Effector memory CD4-positive, alpha-beta T cell (primary cell): Measurements from ENCODE around the gene IL17RE.

ENCODE experiments used
- DNase-seq, 3 donors: peaks; one replicate each; pipeline ENCODE4 v3.0.0-alpha.2; 2020
- H3K27ac ChIP-seq: 2 replicates; pipeline ENCODE4 v1.7.0; 2013; ENCODE audit warnings: mild to moderate bottlenecking, low read length, moderate library complexity; ENCODE audit not compliant: insufficient read depth, poor library complexity, severe bottlenecking
- H3K27me3 ChIP-seq: replicated peaks from 2 replicates; pipeline ENCODE4 v1.7.0; 2013; ENCODE audit warnings: mild to moderate bottlenecking, low read length; ENCODE audit not compliant: insufficient read depth, control insufficient read depth, poor library complexity, severe bottlenecking
- H3K36me3 ChIP-seq: 2 replicates; pipeline ENCODE4 v1.7.0; 2013; ENCODE audit warnings: mild to moderate bottlenecking, low read length, moderate library complexity; ENCODE audit not compliant: control insufficient read depth, insufficient read depth
- H3K4me1 ChIP-seq: 2 replicates; pipeline ENCODE4 v1.7.0; 2013; ENCODE audit warnings: low read length, mild to moderate bottlenecking; ENCODE audit not compliant: control insufficient read depth, insufficient read depth, poor library complexity, severe bottlenecking
- H3K4me3 ChIP-seq: 2 replicates; pipeline ENCODE4 v1.7.0; 2013; ENCODE audit warnings: low read length, low read depth, mild to moderate bottlenecking; ENCODE audit not compliant: insufficient read depth, poor library complexity, severe bottlenecking
- H3K9me3 ChIP-seq: 2 replicates; pipeline ENCODE4 v1.7.0; 2013; ENCODE audit warnings: mild to moderate bottlenecking, low read length, moderate library complexity; ENCODE audit not compliant: control insufficient read depth

Gene IL17RE

GRCh38 chr3:9878700-9879099, 23.9 kb upstream of the IL17RE start:
- Histone ChIP-seq H3K36me3 (no peaks in the 10 kb centered on the region), H3K9me3 (no peaks in the 10 kb centered on the region), H3K27ac (no peak overlapping the region), H3K4me1 (no peaks in the 10 kb centered on the region), H3K4me3 (no peak overlapping the region), H3K27me3 (no peaks in the 10 kb centered on the region)
- no peak for DNase-seq

GRCh38 chr3:9879830-9880549, 22.7 kb upstream of the IL17RE start, which contains the start of gene CIDEC:
TSS of gene CIDEC (minus strand) at chr3:9880253. CDS start at chr3:9878486, 1,767 bp downstream.
- no peaks in the 10 kb centered on the region for H3K27me3 ChIP-seq
- H3K27ac ChIP-seq, result no peak within 1 kb of the TSS
- no peak within 1 kb of the TSS for H3K4me3 ChIP-seq
- no peaks in the 10 kb centered on the region for H3K9me3 ChIP-seq
- DNase-seq, result no peak
- H3K4me1 ChIP-seq, result no peaks in the 10 kb centered on the region
- H3K36me3 ChIP-seq, result no peaks in the 10 kb centered on the region

GRCh38 chr3:9881441-9881840, 21.2 kb upstream of the IL17RE start:
- no peak for DNase-seq
- H3K27ac ChIP-seq, result no peak overlapping the region
- no peaks in the 10 kb centered on the region for H3K27me3 ChIP-seq
- H3K4me3 ChIP-seq, result no peak overlapping the region
- no peaks in the 10 kb centered on the region for H3K36me3 ChIP-seq
- H3K4me1 ChIP-seq, result no peaks in the 10 kb centered on the region
- no peaks in the 10 kb centered on the region for H3K9me3 ChIP-seq

GRCh38 chr3:9883706-9884554, 18.7 kb upstream of the IL17RE start:
- no peaks in the 10 kb centered on the region for H3K36me3 ChIP-seq
- DNase-seq, result no peak
- no peak overlapping the region for H3K4me3 ChIP-seq

GRCh38 chr3:9884555-9885165, 18.0 kb upstream of the IL17RE start:
- no peak overlapping the region for H3K27ac ChIP-seq

More at GRCh38 chr3:9883706-9884554, 18.7 kb upstream of the IL17RE start:
- no peaks in the 10 kb centered on the region for H3K4me1 ChIP-seq
- no peak overlapping the region for H3K27ac ChIP-seq
- no peaks in the 10 kb centered on the region for H3K27me3 ChIP-seq
- H3K9me3 ChIP-seq, result no peaks in the 10 kb centered on the region

GRCh38 chr3:9886328-9886727, 16.3 kb upstream of the IL17RE start:
- peaks cover 5% of the 10 kb centered on the region for H3K4me1 ChIP-seq
- H3K4me3 ChIP-seq, result no peak overlapping the region
- H3K9me3 ChIP-seq, result no peaks in the 10 kb centered on the region
- no peak overlapping the region for H3K27ac ChIP-seq
- DNase-seq, result no peak
- H3K36me3 ChIP-seq, result no peaks in the 10 kb centered on the region
- no peaks in the 10 kb centered on the region for H3K27me3 ChIP-seq

More at GRCh38 chr3:9884555-9885165, 18.0 kb upstream of the IL17RE start:
- Histone ChIP-seq H3K36me3 (no peaks in the 10 kb centered on the region), H3K9me3 (no peaks in the 10 kb centered on the region), H3K4me3 (no peak overlapping the region), H3K4me1 (no peaks in the 10 kb centered on the region), H3K27me3 (no peaks in the 10 kb centered on the region)
- DNase-seq, result no peak

GRCh38 chr3:9887480-9887879, 15.2 kb upstream of the IL17RE start:
- Histone ChIP-seq H3K27me3 (no peaks in the 10 kb centered on the region), H3K36me3 (no peaks in the 10 kb centered on the region), H3K27ac (no peak overlapping the region), H3K4me3 (no peak overlapping the region), H3K4me1 (peaks cover 6% of the 10 kb centered on the region), H3K9me3 (no peaks in the 10 kb centered on the region)
- DNase-seq, result no peak

- Histone ChIP-seq H3K9me3 (no peaks in the 10 kb centered on the region), H3K4me1 (peaks cover 6% of the 10 kb centered on the region), H3K4me3 (no peak overlapping the region), H3K27ac (no peak overlapping the region), H3K27me3 (no peaks in the 10 kb centered on the region), H3K36me3 (peaks cover 9% of the 10 kb centered on the region)
- no peak for DNase-seq
Observed at GRCh38 chr3:9888540-9888939, 14.1 kb upstream of the IL17RE start.

GRCh38 chr3:9889405-9889804, 13.2 kb upstream of the IL17RE start:
- Histone ChIP-seq H3K9me3 (no peaks in the 10 kb centered on the region), H3K27ac (no peak overlapping the region), H3K36me3 (peaks cover 10% of the 10 kb centered on the region), H3K4me3 (no peak overlapping the region), H3K27me3 (no peaks in the 10 kb centered on the region), H3K4me1 (peaks cover 6% of the 10 kb centered on the region)
- no peak for DNase-seq
